ENCODE measurements around the gene RASD2.

The RASD2 gene

GRCh38 chr22:35552846-35553245 is 12.2 kb downstream of the RASD2 start:
- H3K4me2 ChIP-seq (ENCODE audit: low read length): no peak overlapping the region

GRCh38 chr22:35553341-35553740 is 12.7 kb downstream of the RASD2 start:
- Histone ChIP-seq H4K20me1 (ENCODE audit: insufficient read depth, low read length) (no peaks in the 10 kb centered on the region), H3K4me1 (ENCODE audit: low read length) (no peaks in the 10 kb centered on the region), H2AFZ (ENCODE audit: low read depth, low read length) (no peak overlapping the region), H3K36me3 (replicated peaks; ENCODE audit: low read depth, low read length) (no peaks in the 10 kb centered on the region), H3K27ac (ENCODE audit: low read length) (no peak overlapping the region), H3K4me3 (ENCODE audit: low read length) (no peak overlapping the region), H3K9ac (ENCODE audit: low read length) (no peak overlapping the region), H3K27me3 (ENCODE audit: low read depth, low read length) (peaks cover 41% of the 10 kb centered on the region), H3K9me3 (ENCODE audit: insufficient read depth, low read length) (no peaks in the 10 kb centered on the region), H3K79me2 (ENCODE audit: low read length) (no peaks in the 10 kb centered on the region), H3K4me2 (ENCODE audit: low read length) (no peak overlapping the region)
- no peak for TF ChIP-seq EZH2phosphoT487 (IDR thresholded peaks at IDR 0.05; ENCODE audit: low read depth)
- TF ChIP-seq, protein P1, sequence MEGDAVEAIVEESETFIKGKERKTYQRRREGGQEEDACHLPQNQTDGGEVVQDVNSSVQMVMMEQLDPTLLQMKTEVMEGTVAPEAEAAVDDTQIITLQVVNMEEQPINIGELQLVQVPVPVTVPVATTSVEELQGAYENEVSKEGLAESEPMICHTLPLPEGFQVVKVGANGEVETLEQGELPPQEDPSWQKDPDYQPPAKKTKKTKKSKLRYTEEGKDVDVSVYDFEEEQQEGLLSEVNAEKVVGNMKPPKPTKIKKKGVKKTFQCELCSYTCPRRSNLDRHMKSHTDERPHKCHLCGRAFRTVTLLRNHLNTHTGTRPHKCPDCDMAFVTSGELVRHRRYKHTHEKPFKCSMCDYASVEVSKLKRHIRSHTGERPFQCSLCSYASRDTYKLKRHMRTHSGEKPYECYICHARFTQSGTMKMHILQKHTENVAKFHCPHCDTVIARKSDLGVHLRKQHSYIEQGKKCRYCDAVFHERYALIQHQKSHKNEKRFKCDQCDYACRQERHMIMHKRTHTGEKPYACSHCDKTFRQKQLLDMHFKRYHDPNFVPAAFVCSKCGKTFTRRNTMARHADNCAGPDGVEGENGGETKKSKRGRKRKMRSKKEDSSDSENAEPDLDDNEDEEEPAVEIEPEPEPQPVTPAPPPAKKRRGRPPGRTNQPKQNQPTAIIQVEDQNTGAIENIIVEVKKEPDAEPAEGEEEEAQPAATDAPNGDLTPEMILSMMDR (IDR thresholded peaks at IDR 0.05; ENCODE audit: low read depth, low read length): no peak

More at GRCh38 chr22:35552846-35553245, 12.2 kb downstream of the RASD2 start:
- H2AFZ ChIP-seq (ENCODE audit: low read depth, low read length): no peak overlapping the region
- H3K9me3 ChIP-seq (ENCODE audit: insufficient read depth, low read length): no peaks in the 10 kb centered on the region
- H3K27me3 ChIP-seq (ENCODE audit: low read depth, low read length): peaks cover 42% of the 10 kb centered on the region
- H3K9ac ChIP-seq (ENCODE audit: low read length): no peak overlapping the region
- TF ChIP-seq EZH2phosphoT487 (IDR thresholded peaks at IDR 0.05; ENCODE audit: low read depth): no peak
- TF ChIP-seq, protein P1 (IDR thresholded peaks at IDR 0.05; ENCODE audit: low read depth, low read length): no peak
- H3K27ac ChIP-seq (ENCODE audit: low read length): no peak overlapping the region
- H4K20me1 ChIP-seq (ENCODE audit: insufficient read depth, low read length): no peaks in the 10 kb centered on the region
- no peaks in the 10 kb centered on the region for H3K36me3 ChIP-seq (replicated peaks; ENCODE audit: low read depth, low read length)
- no peaks in the 10 kb centered on the region for H3K79me2 ChIP-seq (ENCODE audit: low read length)
- no peak overlapping the region for H3K4me3 ChIP-seq (ENCODE audit: low read length)
- H3K4me1 ChIP-seq (ENCODE audit: low read length): no peaks in the 10 kb centered on the region

GRCh38 chr22:35554297-35554845 is 13.7 kb downstream of the RASD2 start:
- Histone ChIP-seq H3K27ac (ENCODE audit: low read length) (no peak overlapping the region), H4K20me1 (ENCODE audit: insufficient read depth, low read length) (no peaks in the 10 kb centered on the region), H3K4me1 (ENCODE audit: low read length) (no peaks in the 10 kb centered on the region), H3K79me2 (ENCODE audit: low read length) (no peaks in the 10 kb centered on the region), H3K9me3 (ENCODE audit: insufficient read depth, low read length) (no peaks in the 10 kb centered on the region), H3K4me3 (ENCODE audit: low read length) (no peak overlapping the region), H3K9ac (ENCODE audit: low read length) (no peak overlapping the region), H3K36me3 (replicated peaks; ENCODE audit: low read depth, low read length) (no peaks in the 10 kb centered on the region), H3K27me3 (ENCODE audit: low read depth, low read length) (peaks cover 37% of the 10 kb centered on the region), H2AFZ (ENCODE audit: low read depth, low read length) (no peak overlapping the region), H3K4me2 (ENCODE audit: low read length) (no peak overlapping the region)
- TF ChIP-seq, protein P1 (IDR thresholded peaks at IDR 0.05; ENCODE audit: low read depth, low read length): no peak
- TF ChIP-seq EZH2phosphoT487 (IDR thresholded peaks at IDR 0.05; ENCODE audit: low read depth): no peak

GRCh38 chr22:35555483-35555890 is 14.9 kb downstream of the RASD2 start:
- Histone ChIP-seq H3K4me1 (ENCODE audit: low read length) (no peaks in the 10 kb centered on the region), H3K79me2 (ENCODE audit: low read length) (no peaks in the 10 kb centered on the region), H3K9ac (ENCODE audit: low read length) (no peak overlapping the region), H3K4me2 (ENCODE audit: low read length) (no peak overlapping the region), H3K36me3 (replicated peaks; ENCODE audit: low read depth, low read length) (no peaks in the 10 kb centered on the region), H3K27ac (ENCODE audit: low read length) (no peak overlapping the region), H3K9me3 (ENCODE audit: insufficient read depth, low read length) (no peaks in the 10 kb centered on the region), H3K27me3 (ENCODE audit: low read depth, low read length) (peaks cover 42% of the 10 kb centered on the region), H2AFZ (ENCODE audit: low read depth, low read length) (no peak overlapping the region), H4K20me1 (ENCODE audit: insufficient read depth, low read length) (no peaks in the 10 kb centered on the region), H3K4me3 (ENCODE audit: low read length) (no peak overlapping the region)
- TF ChIP-seq, protein P1 (IDR thresholded peaks at IDR 0.05; ENCODE audit: low read depth, low read length): no peak
- no peak for TF ChIP-seq EZH2phosphoT487 (IDR thresholded peaks at IDR 0.05; ENCODE audit: low read depth)

Data from OCI-LY3 (cell line).